LHCN-M2 (cell line): ENCODE measurements around the gene SFN. TPM values are rescaled to one million over a fixed set of nuclear protein-coding genes. Genes with fewer than 3 reads are reported as not detected.
"Not testable (repeated sequence)": the region's sequence is repeated elsewhere in the genome, so short reads cannot be mapped to it uniquely, and the experiment has no call there.

Experiments
- DNase-seq: peaks from one replicate; pipeline ENCODE4 v3.0.0-alpha.2; 2012; ENCODE audit warnings: low read depth
- total RNA-seq: library from RNA; depleted of rRNA; stranded (reverse); fragments of >200 nt; gene quantifications from 2 replicates; pipeline ENCODE4 v1.2.3, GENCODE V29; 2014

SFN gene
- total RNA-seq, 1 experiment from 2014 or later: not detected

DNA sequence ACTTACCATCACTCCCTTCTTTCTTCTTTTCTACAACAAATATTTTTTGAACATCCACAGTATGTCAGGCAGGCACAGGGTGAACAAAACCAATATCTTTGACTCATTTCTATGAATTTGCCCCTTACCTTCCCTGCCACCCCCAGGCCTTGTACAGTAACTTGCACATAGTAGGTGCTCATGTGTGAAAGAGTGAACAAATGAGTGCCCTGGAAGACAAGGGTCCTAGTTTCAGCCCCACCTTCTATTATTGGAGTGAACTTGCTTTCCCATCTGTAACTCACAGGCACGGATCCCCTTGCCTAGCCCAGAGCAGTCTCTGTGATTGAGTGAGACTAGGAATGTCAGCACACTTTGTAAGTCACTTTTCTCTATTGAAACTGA, 23.6 kb upstream of the SFN start:
- DNase-seq: no peak

DNA sequence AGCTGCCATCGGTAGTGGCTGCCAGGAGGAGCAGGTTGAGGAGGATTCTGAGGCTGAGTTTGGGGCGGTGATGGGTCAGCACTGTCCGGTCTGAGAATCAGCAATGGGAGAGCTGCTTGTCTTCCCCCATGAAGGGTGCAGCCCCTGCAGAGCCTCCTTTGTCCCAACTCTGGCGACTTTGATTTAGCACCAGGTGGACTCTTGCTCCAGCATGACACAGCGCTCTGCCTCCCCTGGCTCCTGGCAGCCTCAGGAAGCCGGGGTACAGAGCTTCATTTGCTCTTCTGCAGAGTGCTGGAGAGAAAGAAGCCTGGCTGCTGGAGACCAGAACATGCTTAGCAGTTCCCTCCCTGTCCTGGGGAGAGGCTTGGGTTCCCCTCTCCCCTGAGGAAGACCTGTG, 23.2 kb upstream of the SFN start:
- DNase-seq: no peak

DNA sequence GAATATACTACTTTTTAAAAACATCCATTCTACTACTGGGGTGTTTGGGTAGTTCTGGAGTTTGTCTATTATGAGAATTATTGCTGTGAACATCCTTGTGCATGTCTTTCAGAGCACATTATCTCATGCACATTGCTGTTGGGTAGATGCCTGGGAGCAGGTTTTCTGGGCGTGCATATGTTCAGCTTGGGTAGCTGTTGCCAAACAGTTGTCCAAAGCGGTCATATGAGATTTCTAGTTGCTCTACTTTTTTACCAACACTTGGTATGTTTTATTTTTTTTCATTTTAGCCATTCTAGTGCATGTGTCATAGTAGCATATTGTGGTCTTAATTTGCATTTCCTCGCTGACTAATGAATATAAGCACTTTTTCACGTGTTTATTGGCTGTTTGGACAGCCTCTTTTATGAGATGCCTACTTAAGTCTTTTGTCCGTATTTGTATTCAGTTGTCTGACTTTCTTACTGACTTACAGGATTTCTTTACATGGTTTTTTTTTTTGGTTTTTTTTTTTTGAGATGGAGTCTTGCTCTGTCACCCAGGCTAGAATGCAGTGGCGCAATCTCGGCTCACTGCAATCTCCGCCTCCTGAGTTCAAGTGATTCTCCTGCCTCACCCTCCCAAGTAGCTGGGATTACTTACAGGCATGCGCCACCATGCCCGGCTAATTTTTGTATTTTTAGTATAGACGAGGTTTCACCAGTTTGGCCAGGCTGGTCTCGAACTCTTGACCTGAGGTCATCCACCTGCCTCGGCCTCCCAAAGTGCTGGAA, 18.3 kb upstream of the SFN start:
- DNase-seq: no peak

DNA sequence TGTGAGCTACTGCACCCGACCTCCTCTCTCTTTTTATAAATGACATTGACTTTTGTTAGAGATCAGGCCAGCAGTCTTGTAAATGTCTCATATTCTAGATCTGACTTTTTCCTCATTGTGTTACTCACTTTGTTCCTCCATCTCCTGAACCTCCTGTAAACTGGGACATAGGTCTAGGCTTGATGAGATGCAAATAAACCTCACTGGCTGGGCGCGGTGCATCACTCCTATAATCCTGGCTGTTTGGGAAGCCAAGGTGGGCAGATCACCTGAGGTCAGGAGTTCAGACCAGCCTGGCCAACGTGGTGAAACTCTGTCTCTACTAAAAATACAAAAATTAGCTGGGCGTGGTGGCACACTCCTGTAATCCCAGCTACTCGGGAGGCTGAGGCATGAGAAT, 15.1 kb upstream of the SFN start:
- not testable (repeated sequence) for DNase-seq

DNA sequence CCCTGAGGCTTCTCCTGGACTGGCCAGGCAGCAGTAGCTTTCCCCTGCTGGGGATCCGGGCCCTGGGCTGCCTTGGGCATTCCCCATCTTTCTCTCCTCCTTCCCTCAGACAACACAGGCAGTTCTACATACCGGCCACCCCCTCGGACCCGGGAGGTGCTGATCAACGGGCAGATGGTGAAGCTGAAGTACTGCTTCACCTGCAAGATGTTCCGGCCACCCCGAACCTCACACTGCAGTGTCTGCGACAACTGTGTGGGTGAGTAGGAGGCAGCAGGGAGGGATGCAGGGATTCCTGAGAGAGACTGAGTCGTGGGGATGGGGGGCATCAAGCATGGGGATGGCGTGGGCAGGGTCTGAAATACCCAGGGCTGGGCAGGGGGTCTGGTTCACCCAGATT, 14.4 kb upstream of the SFN start:
- no peak for DNase-seq

DNA sequence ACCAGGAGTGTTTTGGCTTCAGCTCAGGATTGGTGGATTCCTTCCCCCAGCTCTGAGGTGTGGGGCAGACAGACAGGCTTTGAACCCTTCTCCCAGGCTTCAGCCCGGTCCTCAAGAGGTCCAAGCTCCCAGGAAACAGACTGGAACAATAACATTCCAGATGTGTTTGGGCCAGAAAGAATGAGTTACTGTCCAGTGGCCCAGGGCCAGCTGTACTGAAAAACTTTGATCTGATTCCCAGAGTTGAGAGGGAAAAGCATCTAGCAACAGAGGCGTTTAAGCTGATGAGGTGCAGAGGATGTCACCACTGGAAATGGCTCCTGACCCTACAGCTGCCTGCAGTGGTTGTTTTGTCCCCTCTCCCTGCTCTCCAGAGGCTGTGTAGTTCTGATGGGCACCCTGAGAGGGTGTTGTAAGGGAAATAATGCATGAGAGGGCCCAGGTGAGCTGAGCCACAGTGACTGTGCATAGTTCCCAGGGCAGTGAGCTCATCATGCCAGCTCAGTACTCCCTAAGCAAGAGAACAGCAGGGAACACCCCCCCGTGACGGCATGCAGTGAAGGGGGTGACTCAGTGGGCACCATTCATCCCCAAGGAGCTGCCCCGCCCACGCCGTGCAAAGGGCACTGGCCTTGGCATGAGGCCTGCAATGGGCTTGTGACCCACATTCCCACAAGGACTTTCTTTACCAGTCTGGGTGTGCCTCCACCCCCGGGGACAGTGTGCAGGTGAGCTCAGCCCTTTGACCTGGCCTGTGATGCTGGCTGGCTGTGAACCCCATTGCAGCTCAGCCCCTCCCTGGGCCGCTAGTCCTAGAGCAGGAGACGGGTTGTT, 13.8 kb upstream of the SFN start:
- peak; percentile 92 for DNase-seq

DNA sequence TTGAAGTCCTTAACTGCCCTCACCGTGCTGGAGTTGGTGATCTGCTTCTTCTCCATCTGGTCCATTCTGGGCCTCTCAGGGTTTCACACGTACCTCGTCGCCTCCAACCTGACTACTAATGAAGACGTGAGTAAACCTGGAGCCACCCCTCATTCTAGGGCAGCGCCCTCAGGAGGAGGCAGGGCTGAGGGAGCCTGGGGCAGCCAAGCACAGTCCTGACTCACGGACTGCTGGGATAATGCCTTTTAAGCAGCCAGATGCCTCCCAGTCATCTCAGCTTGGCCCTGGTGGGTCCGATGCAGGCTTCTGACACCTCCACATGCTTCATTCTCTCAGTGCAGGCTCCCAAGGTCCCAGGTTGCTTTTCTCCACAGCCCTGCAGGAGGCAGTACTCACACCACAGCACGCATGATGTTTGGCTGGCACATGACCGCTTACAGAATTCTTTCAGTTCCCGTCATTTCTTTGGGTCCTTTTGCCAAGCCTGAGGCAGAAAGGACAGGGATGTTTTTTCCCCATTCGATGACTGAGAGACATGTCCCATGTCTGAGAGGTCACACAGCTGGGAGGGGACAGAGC, 11.8 kb upstream of the SFN start:
- no peak for DNase-seq

DNA sequence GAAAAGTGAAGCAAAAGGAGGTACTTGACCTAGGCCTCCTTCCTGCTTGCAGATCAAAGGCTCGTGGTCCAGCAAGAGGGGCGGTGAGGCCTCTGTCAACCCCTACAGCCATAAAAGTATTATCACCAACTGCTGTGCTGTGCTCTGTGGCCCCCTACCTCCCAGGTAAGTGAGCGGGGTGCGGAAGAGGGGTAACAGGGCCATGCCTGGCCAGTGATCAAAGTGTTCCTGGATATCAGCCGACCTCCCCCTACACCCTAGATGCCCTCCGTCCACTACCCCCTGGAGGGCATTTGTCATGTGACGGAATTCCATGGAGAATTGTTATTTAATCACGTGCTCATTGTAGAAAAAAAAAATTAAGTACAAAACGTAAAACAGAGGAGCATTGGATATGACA, 10.2 kb upstream of the SFN start:
- DNase-seq: no peak

DNA sequence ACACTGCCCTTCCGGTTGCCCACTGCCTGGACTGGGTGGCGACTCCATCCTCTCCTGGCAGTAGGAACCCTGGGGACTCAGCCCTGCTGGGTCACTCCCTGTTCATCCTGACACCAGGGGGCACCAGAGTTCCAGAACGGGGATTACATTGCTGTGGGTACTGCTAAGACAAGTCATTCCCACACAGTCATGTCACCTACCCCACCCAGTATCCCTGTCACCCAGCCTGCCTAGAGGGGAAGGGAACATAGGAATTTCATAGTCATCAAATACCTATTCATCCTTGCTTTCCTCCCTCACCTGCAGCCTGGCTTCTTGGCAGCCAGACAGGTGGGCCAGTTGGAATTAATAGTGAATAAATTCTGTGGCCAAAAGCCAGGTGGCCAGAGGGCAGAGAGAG, 9.8 kb upstream of the SFN start:
- DNase-seq: peak; percentile 79

DNA sequence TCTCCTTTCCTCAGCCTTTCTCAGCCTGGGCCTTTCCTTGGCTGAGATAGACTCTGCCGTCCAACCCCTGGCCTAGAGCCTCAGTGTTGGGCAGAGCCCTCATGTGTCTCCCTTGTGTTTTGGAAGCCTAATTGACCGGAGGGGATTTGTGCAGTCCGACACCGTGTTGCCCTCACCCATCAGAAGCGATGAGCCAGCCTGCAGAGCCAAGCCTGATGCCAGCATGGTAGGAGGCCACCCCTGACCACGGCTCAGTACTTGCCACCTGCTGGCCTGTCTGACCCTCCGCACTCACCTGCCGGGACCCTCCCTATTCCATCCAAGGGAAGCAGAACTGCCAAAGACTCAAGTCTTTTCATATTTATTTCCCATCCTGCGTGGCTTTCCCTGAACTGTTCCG, 9.3 kb upstream of the SFN start:
- DNase-seq: no peak

DNA sequence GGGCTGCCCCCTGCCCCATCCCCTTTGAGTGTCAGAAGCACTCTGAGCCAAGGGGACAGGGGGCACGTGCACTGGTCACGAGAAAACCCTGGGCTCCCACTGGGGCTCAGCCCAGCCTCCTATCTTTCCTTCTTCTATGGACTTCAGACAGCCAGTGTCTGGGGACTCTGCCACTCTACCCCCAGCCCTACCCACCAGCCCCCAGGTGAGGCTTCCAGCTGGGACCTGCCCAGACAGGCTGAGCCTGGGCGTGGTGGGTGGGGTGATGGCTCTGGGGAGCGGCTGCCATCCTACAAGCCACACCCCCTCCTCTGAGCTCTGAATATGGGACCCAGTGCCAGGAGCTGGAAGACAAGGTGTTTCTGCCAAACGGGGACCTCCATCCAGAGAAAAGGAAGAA, 8.0 kb upstream of the SFN start:
- no peak for DNase-seq

DNA sequence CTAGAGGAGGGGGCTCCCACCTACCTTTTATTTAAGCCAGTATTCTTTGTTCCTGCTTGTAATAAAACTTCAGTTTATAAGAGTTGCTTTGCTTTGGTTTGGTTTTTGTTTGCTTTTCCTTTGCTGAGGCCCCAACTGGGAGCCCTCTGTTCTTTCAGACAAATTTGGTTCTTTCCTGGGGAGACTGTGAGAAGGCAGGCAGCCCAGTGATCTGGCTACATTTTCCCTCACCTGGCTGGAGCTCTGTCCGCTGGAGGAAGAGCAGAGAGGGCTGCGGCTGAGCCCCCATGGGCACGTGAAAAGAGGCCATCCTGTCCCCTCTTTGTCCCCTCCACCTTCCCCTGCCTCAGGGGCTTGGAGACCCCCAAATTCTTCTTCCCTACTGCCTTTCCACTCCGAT, 7.3 kb upstream of the SFN start:
- no peak for DNase-seq

DNA sequence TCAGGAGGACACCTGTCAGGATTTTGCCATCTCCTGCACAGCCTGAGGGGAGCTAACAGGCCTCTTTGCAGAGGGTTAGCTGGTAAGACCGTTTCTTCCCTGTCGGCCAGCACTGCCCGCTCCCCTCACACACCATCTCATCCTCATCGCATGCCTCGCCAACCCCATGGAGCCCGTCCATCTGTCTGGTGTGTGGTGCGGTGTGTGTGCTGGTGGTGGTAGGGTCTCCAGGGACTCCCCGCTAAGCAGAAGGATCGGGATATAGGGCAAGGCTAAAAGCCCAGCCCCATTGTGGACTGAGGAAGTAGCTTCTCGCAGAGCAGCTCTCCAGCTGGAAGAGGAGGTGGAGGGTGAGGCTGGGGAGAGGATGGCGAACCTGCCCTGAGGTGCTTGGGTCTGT, 6.8 kb upstream of the SFN start:
- DNase-seq: no peak

DNA sequence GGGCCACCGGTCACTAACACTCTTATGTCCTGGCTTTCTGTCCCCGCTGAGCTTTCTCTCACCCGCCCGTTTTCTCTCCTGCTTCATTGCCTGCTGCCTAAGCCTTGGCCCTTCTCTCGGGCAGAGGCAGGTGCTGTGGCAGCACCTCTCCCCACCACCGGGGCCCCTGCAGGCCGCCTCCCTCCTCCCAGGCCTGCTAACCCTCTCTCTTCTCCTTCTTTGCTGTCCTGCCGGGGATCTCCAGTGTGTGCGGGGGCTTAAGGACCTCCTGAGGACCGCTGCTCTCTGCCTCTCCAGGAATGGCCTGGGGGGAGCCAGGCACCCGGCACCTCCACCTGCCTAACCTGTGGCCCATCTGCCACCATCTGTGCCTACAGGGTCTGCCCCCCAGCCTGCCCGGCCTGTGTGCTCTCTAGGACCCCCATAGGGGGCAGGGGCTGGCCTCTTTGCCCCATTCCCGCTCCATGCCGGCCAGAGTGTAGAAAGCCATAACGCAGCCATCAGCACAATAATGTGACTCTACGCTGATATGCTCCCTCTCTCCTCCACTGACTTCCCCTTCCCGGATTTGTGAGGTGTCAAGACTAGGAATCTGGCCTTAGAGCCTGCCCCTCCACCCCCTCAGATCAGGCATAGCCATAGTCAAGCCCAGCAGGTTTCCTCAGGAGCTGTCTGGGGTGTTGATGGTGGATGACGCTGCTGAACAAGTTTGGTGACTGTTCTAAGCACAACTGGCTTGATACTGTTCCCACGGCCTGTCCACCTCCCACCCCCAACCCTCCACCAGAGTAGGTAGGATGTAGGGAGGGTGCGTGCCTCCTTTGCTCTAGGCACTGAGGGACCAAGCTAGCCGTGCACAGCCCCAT, 6.1 kb upstream of the SFN start:
- no peak for DNase-seq

DNA sequence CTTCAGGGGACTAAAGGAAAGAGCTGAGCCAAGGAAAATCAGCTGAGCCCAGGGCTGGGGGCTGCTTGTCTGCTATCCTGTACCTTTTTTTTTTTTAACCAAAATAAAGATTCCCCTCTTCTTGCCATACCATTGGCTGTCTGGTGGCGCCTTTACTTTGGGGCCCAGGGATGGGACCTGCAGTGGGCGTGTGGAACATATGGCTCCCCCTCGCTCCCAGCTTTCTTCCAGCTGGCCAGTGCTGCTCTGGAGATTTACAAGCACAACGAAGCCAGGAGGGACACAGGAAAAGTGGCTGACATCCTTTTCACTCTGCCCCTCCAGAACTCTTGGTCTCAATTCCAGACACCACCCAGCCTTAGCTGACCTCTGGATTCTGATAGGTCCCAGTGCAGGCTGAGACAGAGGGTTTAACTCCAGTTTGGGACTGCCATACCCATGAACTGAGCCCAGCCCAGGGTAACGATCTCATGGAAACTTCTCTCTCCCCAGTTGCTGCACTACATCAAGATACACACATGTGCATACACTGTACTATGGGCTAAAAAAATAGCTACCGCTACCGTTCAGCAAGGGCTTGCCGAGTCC, 5.4 kb upstream of the SFN start:
- DNase-seq: no peak

DNA sequence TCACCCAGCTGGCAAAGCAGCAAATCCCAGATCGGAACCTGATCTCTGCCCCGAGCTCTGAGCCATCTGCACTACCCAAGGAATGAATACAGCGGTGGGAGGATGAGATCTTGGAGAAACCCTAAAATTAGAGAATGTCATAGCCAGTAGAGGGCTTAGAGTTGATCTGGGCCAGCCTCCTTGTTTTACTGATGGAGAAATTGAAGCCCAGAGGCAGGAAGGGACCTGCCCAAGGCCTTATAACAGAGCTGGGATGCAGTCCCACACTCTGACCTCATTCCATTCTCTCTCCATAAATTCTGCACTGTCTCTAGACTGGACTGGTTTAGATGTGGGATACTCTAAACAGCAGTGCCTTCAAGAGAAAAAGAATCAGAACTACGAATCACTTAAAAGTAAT, 4.8 kb upstream of the SFN start:
- no peak for DNase-seq

DNA sequence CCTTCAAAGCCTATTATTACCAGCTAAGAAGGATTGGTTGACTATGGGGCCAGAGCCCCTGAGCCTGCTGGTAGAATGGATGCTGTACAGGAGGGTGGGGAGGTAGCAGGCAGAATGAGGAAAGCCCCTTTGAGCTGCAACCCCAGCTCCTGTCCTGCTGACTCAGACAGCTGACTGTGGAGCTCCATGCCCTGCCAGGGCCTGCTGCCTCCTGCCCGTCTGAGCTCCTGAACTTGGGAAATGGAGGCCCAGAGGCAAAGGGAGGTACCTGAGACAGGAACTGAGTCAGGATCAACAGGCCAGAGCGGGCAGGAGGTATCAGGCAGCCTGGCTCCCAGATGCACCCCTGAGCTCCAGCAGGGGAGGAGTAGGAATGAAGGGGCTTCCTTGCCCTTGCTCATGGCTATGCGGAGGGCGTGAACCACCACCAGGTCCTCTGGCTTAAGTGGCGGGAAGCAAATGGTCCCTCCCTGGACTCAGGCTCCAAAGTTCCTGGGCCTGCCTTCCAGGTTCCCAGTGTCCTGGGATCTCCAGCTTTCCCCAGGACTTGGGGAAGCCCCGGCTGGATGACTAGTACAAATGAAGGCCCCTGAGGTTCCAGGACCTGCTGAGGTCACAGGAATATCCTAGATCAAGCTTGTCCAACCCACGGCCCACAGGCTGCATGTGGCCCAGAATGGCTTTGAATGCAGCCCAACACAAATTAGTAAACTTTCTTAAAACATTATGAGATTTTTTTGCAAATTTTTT, 3.9 kb upstream of the SFN start:
- no peak for DNase-seq

DNA sequence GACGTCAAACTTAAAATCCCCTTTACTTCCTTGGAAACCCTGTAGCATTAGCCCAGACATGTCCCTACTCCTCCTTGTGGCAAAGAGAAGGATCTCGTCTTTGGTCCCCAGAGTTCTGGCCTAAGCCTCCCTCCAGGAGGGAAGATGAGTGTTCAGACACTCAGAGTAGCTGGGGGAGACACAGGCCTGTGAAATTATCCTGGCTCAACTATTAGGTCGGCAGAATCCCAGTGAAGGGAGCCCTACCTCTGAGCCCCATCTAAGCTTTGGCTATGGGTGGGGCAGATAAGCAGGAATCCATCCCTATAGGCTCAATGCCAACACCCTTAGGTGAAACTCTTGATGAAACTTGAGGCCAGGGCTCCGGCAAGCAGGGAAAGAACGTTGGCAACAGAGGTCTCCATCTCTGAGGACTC, 1.7 kb upstream of the SFN start:
- peak; percentile 41 for DNase-seq

DNA sequence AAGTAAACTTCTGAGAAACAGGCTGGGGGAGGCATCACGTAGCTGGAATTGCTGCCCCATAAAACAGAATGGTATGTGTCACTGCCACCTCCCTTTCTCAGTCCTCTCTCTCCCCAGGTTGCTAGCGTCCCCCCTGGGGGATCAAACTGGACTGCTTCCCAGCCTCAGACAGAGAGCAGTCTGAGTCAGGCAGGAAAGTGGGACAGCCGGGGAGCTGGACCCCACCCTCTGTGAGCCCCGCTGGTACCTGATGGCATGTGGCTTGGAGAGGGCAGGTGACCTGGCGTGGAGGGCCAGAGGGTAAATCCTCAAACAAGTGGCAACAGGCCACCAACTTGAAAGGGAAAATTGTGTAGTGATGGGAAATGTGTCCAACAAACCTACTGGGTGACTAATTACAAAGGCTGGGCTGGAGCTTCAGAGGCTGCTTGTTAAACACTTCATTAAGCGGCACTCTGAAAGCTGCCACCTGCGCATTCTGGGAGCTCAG, 1.0 kb upstream of the SFN start:
- no peak for DNase-seq

DNA sequence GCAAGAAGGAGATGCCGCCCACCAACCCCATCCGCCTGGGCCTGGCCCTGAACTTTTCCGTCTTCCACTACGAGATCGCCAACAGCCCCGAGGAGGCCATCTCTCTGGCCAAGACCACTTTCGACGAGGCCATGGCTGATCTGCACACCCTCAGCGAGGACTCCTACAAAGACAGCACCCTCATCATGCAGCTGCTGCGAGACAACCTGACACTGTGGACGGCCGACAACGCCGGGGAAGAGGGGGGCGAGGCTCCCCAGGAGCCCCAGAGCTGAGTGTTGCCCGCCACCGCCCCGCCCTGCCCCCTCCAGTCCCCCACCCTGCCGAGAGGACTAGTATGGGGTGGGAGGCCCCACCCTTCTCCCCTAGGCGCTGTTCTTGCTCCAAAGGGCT, 732 bp downstream of the SFN start:
- no peak for DNase-seq
